K562 (cell line): Measurements from ENCODE around the gene RIC8B. TPM values are rescaled to one million over a fixed set of nuclear protein-coding genes. Genes with fewer than 3 reads are reported as not detected.

Experiments
- ATAC-seq: fragments of 200-7000 bp; cut with Tn5 transposase; 3 replicates; pipeline ENCODE4 v1.9.1; 2020; ENCODE audit warnings: moderate library complexity
- BruUV-seq: library from RNA; stranded (reverse); fragments of 400-500 nt; replicated peaks from 2 replicates; lab custom pipeline; 2021; lab: Mats Ljungman, UMichigan
- CTCF ChIA-PET: fragments of 300-600 bp; formaldehyde crosslinking; extraction: SDS; loops from one replicate; lab custom pipeline; 2021; ENCODE audit warnings: low intra/inter-chr PET ratio; lab: Yijun Ruan, JAX
- POLR2A ChIA-PET: fragments of 300-600, 350-650 bp; sonication (Branson Sonifier 250); formaldehyde crosslinking; extraction: SDS; loops from one replicate; lab custom pipeline; 2021; ENCODE audit warnings: antibody characterized with exemption, inconsistent platforms; lab: Yijun Ruan, JAX
- DNase-seq, 4 experiments: peaks; one replicate each; pipeline versions ENCODE4 v3.0.0 to v3.0.0-alpha.2; 2011 to 2018; ENCODE audit warnings: low spot score in 3 of 4, mixed read lengths in 3 of 4; ENCODE audit errors: extremely low read depth in 1 of 4
- FAIRE-seq: peaks from 2 replicates; lab custom pipeline; 2011; peaks lifted over from hg19 to GRCh38; lab: Jason Lieb, UNC
- H2AFZ ChIP-seq: 2 replicates; pipeline ENCODE4 v1.6.0; 2011; ENCODE audit warnings: low read depth, low read length, control low read depth, inconsistent platforms
- H3K27ac ChIP-seq: fragments of 200-600 bp; 3 replicates; pipeline ENCODE4 v1.8.0; 2011; ENCODE audit warnings: low read depth, mild to moderate bottlenecking, control low read depth, inconsistent platforms, low read length, moderate library complexity, mixed read lengths; ENCODE audit errors: extremely low read depth
- H3K27me3 ChIP-seq, 2 experiments: fragments of 300-600 bp in 1 of 2; 2 replicates in 1 of 2; 3 replicates in 1 of 2; pipeline versions ENCODE4 v1.6.0 to v1.8.0; 2011; ENCODE audit warnings: inconsistent platforms in 2 of 2, low read length in 2 of 2, mild to moderate bottlenecking in 1 of 2, mixed read lengths in 1 of 2, moderate library complexity in 1 of 2; ENCODE audit not compliant: control insufficient read depth in 2 of 2, insufficient read depth in 2 of 2
- H3K36me3 ChIP-seq: fragments of 300-600 bp; 3 replicates; pipeline ENCODE4 v1.8.0; 2011; ENCODE audit warnings: mild to moderate bottlenecking, low read length, inconsistent platforms; ENCODE audit not compliant: control insufficient read depth, insufficient read depth
- H3K4me1 ChIP-seq, 2 experiments: fragments of 200-600 bp in 1 of 2; replicated peaks in 1 of 2; 2 replicates in 1 of 2; 3 replicates in 1 of 2; pipeline versions ENCODE4 v1.5.1 to v1.8.0; 2011; ENCODE audit warnings: inconsistent platforms in 2 of 2, low read length in 2 of 2, mild to moderate bottlenecking in 1 of 2, mixed read lengths in 1 of 2, moderate library complexity in 1 of 2; ENCODE audit not compliant: control insufficient read depth in 2 of 2, insufficient read depth in 2 of 2
- H3K4me2 ChIP-seq: 2 replicates; pipeline ENCODE4 v1.6.1; 2011; ENCODE audit warnings: low read length, control low read depth, inconsistent platforms, mixed read lengths; ENCODE audit not compliant: insufficient read depth
- H3K4me3 ChIP-seq: fragments of 200-600 bp; sonication (generic), shearing (Covaris generic); 2 replicates; pipeline ENCODE4 v1.5.1; 2016; ENCODE audit warnings: control low read depth, inconsistent platforms
- H3K79me2 ChIP-seq: fragments of 200-600 bp; 3 replicates; pipeline ENCODE4 v1.8.0; 2011; ENCODE audit warnings: low read length, inconsistent platforms; ENCODE audit not compliant: control insufficient read depth, insufficient read depth
- H3K9ac ChIP-seq, 2 experiments: 2 replicates each; pipeline versions ENCODE4 v1.6.0 to v1.6.1; 2011; ENCODE audit warnings: low read depth in 2 of 2, low read length in 2 of 2, control low read depth in 1 of 2, inconsistent platforms in 1 of 2, mild to moderate bottlenecking in 1 of 2, mixed read lengths in 1 of 2; ENCODE audit not compliant: insufficient read depth in 1 of 2
- H3K9me1 ChIP-seq: one replicate; pipeline ENCODE4 v1.6.0; 2011; ENCODE audit warnings: inconsistent platforms, mild to moderate bottlenecking, low read length, moderate library complexity; ENCODE audit not compliant: control insufficient read depth, insufficient read depth
- H3K9me3 ChIP-seq: replicated peaks from 2 replicates; pipeline ENCODE4 v1.5.1; 2011; ENCODE audit warnings: low read depth, low read length, inconsistent platforms; ENCODE audit not compliant: control insufficient read depth, insufficient read depth
- H4K20me1 ChIP-seq: replicated peaks from 2 replicates; pipeline ENCODE4 v1.6.1; 2011; ENCODE audit warnings: low read length, inconsistent platforms, mixed read lengths; ENCODE audit not compliant: control insufficient read depth, insufficient read depth
- FIP1L1 ChIP-seq: fragments of 200-400 bp; formaldehyde crosslinking; IDR thresholded peaks from 2 replicates; pipeline ENCODE4 v1.6.1; 2018; ENCODE audit warnings: mild to moderate bottlenecking, low read depth, low read length; ENCODE audit not compliant: poor library complexity, severe bottlenecking
- FOXP4 ChIP-seq: sonication (generic); formaldehyde crosslinking; IDR thresholded peaks from 2 replicates; pipeline ENCODE4 v1.8.0; 2022; ENCODE audit warnings: mild to moderate bottlenecking, missing genetic modification reagents, borderline replicate concordance
- TEAD1 ChIP-seq, 2 experiments: fragments of 450-650 bp in 1 of 2; sonication (generic) in 1 of 2; formaldehyde crosslinking; IDR thresholded peaks; 2 replicates each; pipeline versions ENCODE4 v1.4.0 to v1.8.0; 2020 to 2022; ENCODE audit warnings: mild to moderate bottlenecking in 2 of 2, missing genetic modification reagents in 1 of 2
- ZNF354B ChIP-seq: fragments of 250-450 bp; sonication (Bioruptor Pico); IDR thresholded peaks from 2 replicates; pipeline ENCODE4 v1.4.0; 2020
- ZNF512 ChIP-seq: IDR thresholded peaks from 2 replicates; pipeline ENCODE4 v1.6.1; 2016; ENCODE audit warnings: missing genetic modification characterization, missing compliant biosample characterization
- WGBS: fragments of 100-300 bp; shearing (Covaris generic); methylation state at CpG from one replicate; pipeline ENCODE4 v1.1.6; 2016; ENCODE audit warnings: low coverage, mixed read lengths; ENCODE audit not compliant: insufficient coverage; ENCODE audit errors: missing lambda C conversion rate; 5-methylcytosine and 5-hydroxymethylcytosine counted together
- in situ Hi-C: fragments of 300-500 bp; cut with MboI; formaldehyde crosslinking; loops from 4 replicates; pipeline ENCODE4 v1.15.0; 2018; ENCODE audit warnings: inconsistent platforms, mixed read lengths
- intact Hi-C: fragments of 100-400 bp; cut with micrococcal nuclease; formaldehyde crosslinking; loops from 2 replicates; pipeline ENCODE4 v1.14.2; 2022
- polyA plus RNA-seq, 8 experiments: library from polyadenylated mRNA; depleted of rRNA in 4 of 8; stranded (reverse) in 5 of 8; unstranded in 3 of 8; fragments of >200 nt; fragmentation: Nextera tagmentation in 2 of 8; fragmentation: Illumina TruSeq in 1 of 8; extraction: Ambion mirVana in 2 of 8; extraction: Trizol in 1 of 8; gene quantifications; 2 replicates each; pipeline versions ENCODE4 v1.2.1 to v1.2.3, GENCODE V29; 2011 to 2014; ENCODE audit warnings: inconsistent platforms in 1 of 8, missing spikeins in 1 of 8
- total RNA-seq, 7 experiments: library from RNA; depleted of rRNA in 6 of 7; stranded (reverse); fragments of >200 nt in 6 of 7; fragmentation: Illumina TruSeq in 2 of 7; extraction: Trizol in 2 of 7; gene quantifications; 2 replicates each; pipeline versions ENCODE4 v1.2.1 to v1.2.3, GENCODE V29; 2011 to 2021; ENCODE audit warnings: low replicate concordance in 1 of 7

The RIC8B gene
- total and polyA plus RNA-seq, 9 of the 15 experiments (the other 6 are each of a cell fraction or from before 2014, with no cell fraction given) = 0.92 to 8.1 (median 4.8) TPM

- DNase-seq = no peak
- no peaks in the 10 kb centered on the region for H3K4me1 ChIP-seq
- BruUV-seq = no TSS peak
- no peak overlapping the region for H3K4me3 ChIP-seq
- ATAC-seq = no peak
- TF ChIP-seq ZNF354B (CRISPR knock-in tag) (no peak), FIP1L1 (no peak), TEAD1 (CRISPR knock-in tag; IDR thresholded peaks at IDR 0.05) (no peak), FOXP4 (no peak), ZNF512 (tag) (peak; percentile 78)
- no peak overlapping the region for H3K27ac ChIP-seq
- intact Hi-C loops = no loop called here
- H4K20me1 ChIP-seq = no peaks in the 10 kb centered on the region
- H3K27me3 ChIP-seq = no peaks in the 10 kb centered on the region
- ChIA-PET POLR2A (no interaction called here), CTCF (no interaction called here)
- H3K79me2 ChIP-seq = no peaks in the 10 kb centered on the region
- no peaks in the 10 kb centered on the region for H3K9me3 ChIP-seq
- H2AFZ ChIP-seq = no peak overlapping the region
- no peaks in the 10 kb centered on the region for H3K9me1 ChIP-seq
- FAIRE-seq = no peak
- H3K4me2 ChIP-seq = no peak overlapping the region
- in situ Hi-C loops = loop anchor here (25.0 kb wide), 1 partner anchor 686 kb away; no protein-coding TSS in a partner anchor
- H3K36me3 ChIP-seq = no peaks in the 10 kb centered on the region
- no peak overlapping the region for H3K9ac ChIP-seq
- WGBS = 100% methylated on average over 1 of the region's 1 CpG
Measured at GRCh38 chr12:106926657-106927056, 152.2 kb downstream of the RIC8B start.
